ENCODE results near the gene RASGRP4. TPM values are rescaled to one million over a fixed set of nuclear protein-coding genes. Genes with fewer than 3 reads are reported as not detected.

Gene RASGRP4
- total RNA-seq, 1 experiment from 2014 or later = not detected

GRCh38 chr19:38448225-38448624 is 22.2 kb upstream of the RASGRP4 start:
- Mint-ChIP-seq H3K36me3 (ENCODE audit: insufficient read depth, unreplicated experiment) (no peaks in the 10 kb centered on the region), H3K9me3 (ENCODE audit: unreplicated experiment) (no peaks in the 10 kb centered on the region), H3K27me3 (ENCODE audit: insufficient read depth, unreplicated experiment) (peaks cover 20% of the 10 kb centered on the region), H3K4me1 (ENCODE audit: low read depth, unreplicated experiment) (no peaks in the 10 kb centered on the region), H3K4me3 (ENCODE audit: unreplicated experiment) (no peak overlapping the region), H3K27ac (ENCODE audit: unreplicated experiment) (no peak overlapping the region)
- no TSS peak for BruUV-seq (replicated peaks)
- no peak for TF ChIP-seq CTCF (IDR thresholded peaks at IDR 0.05; ENCODE audit: insufficient read depth in 1 of 2, low read depth in 1 of 2, low read length in 1 of 2, severe bottlenecking in 1 of 2, unreplicated experiment in 1 of 2)
- no peaks in the 10 kb centered on the region for H3K9me3 ChIP-seq
- no peaks in the 10 kb centered on the region; the same call in 1 of the 2 replicates for H3K27me3 ChIP-seq (replicated peaks; ENCODE audit: control insufficient read depth, insufficient read depth, low read length)
- H3K4me3 ChIP-seq (ENCODE audit: low read depth, low read length) = no peak overlapping the region
- ChIA-PET CTCF (no interaction called here), POLR2A (no interaction called here)
- no peaks in the 10 kb centered on the region for H3K4me1 ChIP-seq
- no peaks in the 10 kb centered on the region for H3K36me3 ChIP-seq (ENCODE audit: control insufficient read depth, insufficient read depth, low read length)
- intact Hi-C loops (cut with micrococcal nuclease; ENCODE audit: unreplicated experiment) = no loop called here
- DNase-seq = no peak

GRCh38 chr19:38445362-38445761 is 19.3 kb upstream of the RASGRP4 start:
- Mint-ChIP-seq H3K4me3 (ENCODE audit: unreplicated experiment) (no peak overlapping the region), H3K9me3 (ENCODE audit: unreplicated experiment) (no peaks in the 10 kb centered on the region), H3K4me1 (ENCODE audit: low read depth, unreplicated experiment) (no peaks in the 10 kb centered on the region), H3K27me3 (ENCODE audit: insufficient read depth, unreplicated experiment) (peaks cover 23% of the 10 kb centered on the region), H3K36me3 (ENCODE audit: insufficient read depth, unreplicated experiment) (no peaks in the 10 kb centered on the region), H3K27ac (ENCODE audit: unreplicated experiment) (no peak overlapping the region)
- no peaks in the 10 kb centered on the region for H3K9me3 ChIP-seq
- no peak for TF ChIP-seq CTCF (IDR thresholded peaks at IDR 0.05; ENCODE audit: insufficient read depth in 1 of 2, low read depth in 1 of 2, low read length in 1 of 2, severe bottlenecking in 1 of 2, unreplicated experiment in 1 of 2)
- H3K27me3 ChIP-seq (replicated peaks; ENCODE audit: control insufficient read depth, insufficient read depth, low read length) = no peaks in the 10 kb centered on the region; the same call in 1 of the 2 replicates
- CTCF ChIA-PET = no interaction called here
- POLR2A ChIA-PET = no interaction called here
- intact Hi-C loops (cut with micrococcal nuclease; ENCODE audit: unreplicated experiment) = no loop called here
- no peak for DNase-seq
- H3K4me3 ChIP-seq (ENCODE audit: low read depth, low read length) = no peak overlapping the region
- no peaks in the 10 kb centered on the region for H3K36me3 ChIP-seq (ENCODE audit: control insufficient read depth, insufficient read depth, low read length)
- no TSS peak for BruUV-seq (replicated peaks)
- no peaks in the 10 kb centered on the region for H3K4me1 ChIP-seq

- ChIA-PET CTCF (interaction anchor here (1.0 kb wide), 1 partner anchor 41 kb away, joined by 5 read pairs; the partner anchor contains the start of gene FAM98C), POLR2A (no interaction called here)
- H3K9me3 ChIP-seq = no peaks in the 10 kb centered on the region
- peaks cover 19% of the 10 kb centered on the region for H3K27me3 Mint-ChIP-seq (ENCODE audit: insufficient read depth, unreplicated experiment)
- H3K4me1 ChIP-seq = no peaks in the 10 kb centered on the region
- no peaks in the 10 kb centered on the region for H3K27me3 ChIP-seq (replicated peaks; ENCODE audit: control insufficient read depth, insufficient read depth, low read length)
- H3K4me3 ChIP-seq (ENCODE audit: low read depth, low read length) = no peak overlapping the region
- H3K36me3 ChIP-seq (ENCODE audit: control insufficient read depth, insufficient read depth, low read length) = no peaks in the 10 kb centered on the region
- H3K4me3 Mint-ChIP-seq (ENCODE audit: unreplicated experiment) = no peak overlapping the region
- intact Hi-C loops (cut with micrococcal nuclease; ENCODE audit: unreplicated experiment) = no loop called here
- no peaks in the 10 kb centered on the region for H3K36me3 Mint-ChIP-seq (ENCODE audit: insufficient read depth, unreplicated experiment)
- H3K4me1 Mint-ChIP-seq (ENCODE audit: low read depth, unreplicated experiment) = no peaks in the 10 kb centered on the region
- no TSS peak for BruUV-seq (replicated peaks)
- DNase-seq = no peak
- no peak for TF ChIP-seq CTCF (IDR thresholded peaks at IDR 0.05; ENCODE audit: insufficient read depth in 1 of 2, low read depth in 1 of 2, low read length in 1 of 2, severe bottlenecking in 1 of 2, unreplicated experiment in 1 of 2)
- no peak overlapping the region for H3K27ac Mint-ChIP-seq (ENCODE audit: unreplicated experiment)
- H3K9me3 Mint-ChIP-seq (ENCODE audit: unreplicated experiment) = no peaks in the 10 kb centered on the region
Measured at GRCh38 chr19:38444026-38444425, 18.0 kb upstream of the RASGRP4 start.
